CD4-positive, alpha-beta memory T cell (primary cell): ENCODE results near the gene NOX3. TPM values are rescaled to one million over a fixed set of nuclear protein-coding genes. Genes with fewer than 3 reads are reported as not detected.

Experiments used
- CTCF ChIA-PET: fragments of 350-600 bp; sonication (Branson Sonifier 250); formaldehyde crosslinking; loops from one replicate; lab custom pipeline; 2021; ENCODE audit warnings: inconsistent platforms; ENCODE audit not compliant: partially characterized antibody; lab: Charles Lee
- POLR2A ChIA-PET: fragments of 350-600 bp; sonication (Branson Sonifier 250); formaldehyde crosslinking; loops from one replicate; lab custom pipeline; 2021; ENCODE audit not compliant: partially characterized antibody; lab: Charles Lee
- DNase-seq, 5 donors: peaks; one replicate each; pipeline versions ENCODE4 v3.0.0 to v3.0.0-alpha.2; 2020 to 2022; ENCODE audit warnings: mixed read lengths in 1 of 5
- H3K27ac ChIP-seq: one replicate; pipeline ENCODE4 v1.7.0; 2013; ENCODE audit warnings: low read depth, low read length
- H3K27me3 ChIP-seq: 2 replicates; pipeline ENCODE4 v1.7.0; 2013; ENCODE audit warnings: mild to moderate bottlenecking, low read length, moderate library complexity; ENCODE audit not compliant: insufficient read depth
- H3K36me3 ChIP-seq: 2 replicates; pipeline ENCODE4 v1.7.0; 2013; ENCODE audit warnings: mild to moderate bottlenecking, low read length, moderate library complexity; ENCODE audit not compliant: insufficient read depth
- H3K4me1 ChIP-seq: 2 replicates; pipeline ENCODE4 v1.7.0; 2013; ENCODE audit warnings: mild to moderate bottlenecking, low read length, moderate library complexity; ENCODE audit not compliant: insufficient read depth
- H3K4me3 ChIP-seq, 2 donors: one replicate each; pipeline ENCODE4 v1.7.0; 2013; ENCODE audit warnings: low read length in 2 of 2, mild to moderate bottlenecking in 1 of 2
- H3K9me3 ChIP-seq, 2 donors: one replicate each; pipeline ENCODE4 v1.7.0; 2013; ENCODE audit warnings: low read length in 2 of 2, control low read depth in 1 of 2; ENCODE audit not compliant: control insufficient read depth in 1 of 2
- H3K27ac Mint-ChIP-seq, 7 donors: one replicate each; pipeline ENCODE4 v1.8.0; 2020 to 2021; ENCODE audit warnings: mixed read lengths in 7 of 7, mild to moderate bottlenecking in 6 of 7, inconsistent platforms in 3 of 7, moderate library complexity in 3 of 7
- H3K27me3 Mint-ChIP-seq, 2 donors: one replicate each; pipeline ENCODE4 v1.8.0; 2020 to 2021; ENCODE audit warnings: mixed read lengths in 2 of 2
- H3K36me3 Mint-ChIP-seq, 2 donors: one replicate each; pipeline ENCODE4 v1.8.0; 2020 to 2021; ENCODE audit warnings: mixed read lengths in 2 of 2, inconsistent platforms in 1 of 2, mild to moderate bottlenecking in 1 of 2
- H3K4me1 Mint-ChIP-seq, 4 donors: one replicate each; pipeline ENCODE4 v1.8.0; 2020 to 2021; ENCODE audit warnings: mixed read lengths in 4 of 4, mild to moderate bottlenecking in 1 of 4
- H3K4me3 Mint-ChIP-seq, 8 donors: one replicate each; pipeline ENCODE4 v1.8.0; 2020 to 2021; ENCODE audit warnings: mixed read lengths in 8 of 8, mild to moderate bottlenecking in 7 of 8, moderate library complexity in 6 of 8, inconsistent platforms in 3 of 8
- H3K9me3 Mint-ChIP-seq, 8 donors: one replicate each; pipeline ENCODE4 v1.8.0; 2020 to 2021; ENCODE audit warnings: mixed read lengths in 8 of 8, mild to moderate bottlenecking in 5 of 8, inconsistent platforms in 3 of 8, moderate library complexity in 1 of 8
- intact Hi-C: fragments of 100-400 bp; cut with micrococcal nuclease; formaldehyde crosslinking; loops from one replicate; pipeline ENCODE4 v1.15.1; 2023
- polyA plus RNA-seq, 2 donors: library from polyadenylated mRNA; unstranded; fragments of 300-500 nt; fragmentation: Illumina TruSeq; gene quantifications; one replicate each; pipeline ENCODE4 v1.2.3, GENCODE V29; 2021
- total RNA-seq, 2 experiments: library from RNA; stranded (reverse); gene quantifications; one replicate each; pipeline ENCODE4 v1.2.3, GENCODE V29; 2021

Gene NOX3
- total and polyA plus RNA-seq, 4 experiments from 2014 or later, result not detected

DNA sequence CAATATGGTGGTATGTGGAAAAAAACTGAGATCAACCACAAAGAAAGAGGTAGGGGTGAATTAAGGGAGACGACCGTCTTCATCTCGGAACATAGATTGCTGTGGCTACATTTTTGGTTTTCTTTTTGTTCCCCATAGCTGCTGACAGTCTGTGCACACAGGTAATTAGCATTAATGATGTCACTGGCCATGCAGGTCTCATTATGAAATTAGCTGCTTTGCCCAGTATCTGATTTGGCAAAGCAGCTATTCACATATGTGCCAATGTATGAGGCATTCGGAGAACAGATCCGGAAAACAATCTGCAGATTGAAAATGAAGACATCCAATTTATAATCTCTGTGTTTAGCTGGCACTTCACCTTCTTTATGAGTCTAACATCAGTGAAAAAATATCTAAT, 13.1 kb downstream of the NOX3 start:
- Mint-ChIP-seq H3K9me3 (no peaks in the 10 kb centered on the region), H3K27ac (no peak overlapping the region)

DNA sequence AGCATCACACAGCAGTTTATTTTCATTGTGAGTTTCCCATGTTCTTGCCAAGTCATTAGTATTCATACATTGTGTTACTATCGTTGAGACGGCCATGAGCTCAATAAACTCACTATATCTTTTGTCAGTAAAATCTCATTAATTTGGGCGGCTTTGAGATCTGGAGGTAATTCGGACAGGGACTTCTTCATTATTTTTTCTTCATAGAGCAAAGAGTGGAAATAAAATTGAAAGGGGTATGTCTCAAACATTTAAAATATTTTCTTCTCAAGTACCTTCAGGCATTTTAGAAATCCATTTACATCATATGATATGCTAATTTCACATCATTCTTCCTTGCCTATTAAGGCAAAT, 14.6 kb downstream of the NOX3 start:
- Mint-ChIP-seq H3K36me3 (no peaks in the 10 kb centered on the region), H3K27ac (no peak overlapping the region), H3K4me3 (no peak overlapping the region), H3K9me3 (no peaks in the 10 kb centered on the region), H3K4me1 (peaks cover 0 to 1% (median 0%) of the 10 kb centered on the region in 4 donors), H3K27me3 (peaks cover 2 to 3% of the 10 kb centered on the region in 2 donors)
- CTCF ChIA-PET, result no interaction called here
- intact Hi-C loops, result no loop called here
- no peak overlapping the region for H3K27ac ChIP-seq
- no peaks in the 10 kb centered on the region for H3K36me3 ChIP-seq
- no peaks in the 10 kb centered on the region for H3K9me3 ChIP-seq
- POLR2A ChIA-PET, result no interaction called here
- H3K27me3 ChIP-seq, result no peaks in the 10 kb centered on the region
- H3K4me1 ChIP-seq, result no peaks in the 10 kb centered on the region
- H3K4me3 ChIP-seq, result no peak overlapping the region
- no peak for DNase-seq

More for the DNA sequence above, 13.1 kb downstream of the NOX3 start:
- no peaks in the 10 kb centered on the region for H3K4me1 ChIP-seq
- peaks cover 0 to 1% (median 0%) of the 10 kb centered on the region in 4 donors for H3K4me1 Mint-ChIP-seq
- H3K27ac ChIP-seq, result no peak overlapping the region
- ChIA-PET CTCF (interaction anchor here (0.9 kb wide), 1 partner anchor 9 kb away, joined by 3 read pairs; no protein-coding TSS in a partner anchor), POLR2A (no interaction called here)
- no peak overlapping the region for H3K4me3 ChIP-seq
- H3K9me3 ChIP-seq, result no peaks in the 10 kb centered on the region
- no peak overlapping the region for H3K4me3 Mint-ChIP-seq
- no peaks in the 10 kb centered on the region for H3K36me3 Mint-ChIP-seq
- intact Hi-C loops, result no loop called here
- H3K27me3 Mint-ChIP-seq, result peaks cover 2 to 3% of the 10 kb centered on the region in 2 donors
- H3K27me3 ChIP-seq, result no peaks in the 10 kb centered on the region
- DNase-seq, result no peak
- no peaks in the 10 kb centered on the region for H3K36me3 ChIP-seq

DNA sequence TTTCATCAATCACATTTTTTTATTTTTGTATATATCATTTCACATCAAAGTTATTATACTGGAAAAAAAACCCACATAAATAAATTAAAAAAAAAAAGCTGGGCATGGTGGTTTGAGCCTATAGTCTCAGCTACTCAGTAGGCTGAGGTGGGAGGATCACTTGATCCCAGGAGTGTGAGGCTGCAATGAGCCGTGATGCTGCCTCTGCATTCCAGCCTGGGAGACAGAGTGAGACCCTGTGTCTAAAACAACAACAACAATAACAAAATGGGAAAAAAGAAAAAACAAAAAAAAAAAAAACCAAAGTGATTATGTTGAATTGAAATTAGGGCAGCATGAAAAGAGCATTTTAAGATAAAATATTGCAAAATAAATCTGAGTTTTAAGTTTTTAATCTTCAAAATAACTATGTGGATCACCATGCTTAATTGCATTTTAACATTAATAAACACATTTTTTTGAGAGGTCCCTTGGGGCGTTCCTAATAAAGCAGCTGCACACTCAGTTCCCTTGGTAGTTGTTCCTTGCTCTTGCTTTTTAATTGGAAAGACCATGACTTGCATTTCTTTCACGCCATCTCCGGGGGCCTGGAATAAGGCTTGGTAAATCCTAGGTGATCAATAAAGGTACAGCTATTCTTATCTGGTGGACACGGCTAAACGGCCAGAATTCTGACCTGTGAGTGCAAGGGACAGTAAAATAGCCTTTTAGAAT, 15.1 kb downstream of the NOX3 start:
- intact Hi-C loops, result no loop called here
- no peak overlapping the region for H3K27ac ChIP-seq
- no peaks in the 10 kb centered on the region for H3K36me3 ChIP-seq
- Mint-ChIP-seq H3K4me3 (no peak overlapping the region), H3K9me3 (no peaks in the 10 kb centered on the region), H3K36me3 (no peaks in the 10 kb centered on the region), H3K27me3 (peaks cover 2 to 3% of the 10 kb centered on the region in 2 donors), H3K27ac (no peak overlapping the region), H3K4me1 (peaks cover 0 to 1% (median 0%) of the 10 kb centered on the region in 4 donors)
- H3K27me3 ChIP-seq, result no peaks in the 10 kb centered on the region
- POLR2A ChIA-PET, result no interaction called here
- no peaks in the 10 kb centered on the region for H3K9me3 ChIP-seq
- CTCF ChIA-PET, result no interaction called here
- no peaks in the 10 kb centered on the region for H3K4me1 ChIP-seq
- no peak for DNase-seq
- no peak overlapping the region for H3K4me3 ChIP-seq

DNA sequence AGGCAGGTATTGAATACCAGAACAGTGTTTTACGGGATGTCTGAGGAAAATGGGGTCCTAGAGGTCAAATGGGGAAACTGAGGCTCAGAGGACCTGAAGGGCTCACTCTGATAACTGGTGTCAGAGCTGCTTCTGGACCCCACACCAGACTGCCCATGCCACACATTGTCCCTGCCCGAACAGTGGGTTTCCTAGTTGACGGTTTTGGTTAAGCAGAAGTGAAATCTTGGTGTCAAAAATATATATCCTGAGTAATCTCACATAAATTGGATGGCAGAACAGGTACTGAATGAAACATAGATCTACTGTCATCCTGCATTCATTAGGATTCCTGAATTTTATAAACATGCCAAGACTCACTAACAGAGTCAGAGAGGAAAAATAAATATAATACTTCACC, 16.3 kb downstream of the NOX3 start:
- intact Hi-C loops, result no loop called here
- no peaks in the 10 kb centered on the region for H3K36me3 Mint-ChIP-seq
- no peaks in the 10 kb centered on the region for H3K4me1 Mint-ChIP-seq
- Histone ChIP-seq H3K4me1 (no peaks in the 10 kb centered on the region), H3K27ac (no peak overlapping the region), H3K27me3 (no peaks in the 10 kb centered on the region), H3K4me3 (no peak overlapping the region), H3K36me3 (no peaks in the 10 kb centered on the region), H3K9me3 (no peaks in the 10 kb centered on the region)
- POLR2A ChIA-PET, result no interaction called here
- no peaks in the 10 kb centered on the region for H3K9me3 Mint-ChIP-seq
- no peak overlapping the region for H3K27ac Mint-ChIP-seq
- no peak overlapping the region for H3K4me3 Mint-ChIP-seq
- peaks cover 2% of the 10 kb centered on the region in 2 donors for H3K27me3 Mint-ChIP-seq
- DNase-seq, result no peak
- CTCF ChIA-PET, result interaction anchor here (1.0 kb wide), 1 partner anchor 25 kb away, joined by 3 read pairs; no protein-coding TSS in a partner anchor

DNA sequence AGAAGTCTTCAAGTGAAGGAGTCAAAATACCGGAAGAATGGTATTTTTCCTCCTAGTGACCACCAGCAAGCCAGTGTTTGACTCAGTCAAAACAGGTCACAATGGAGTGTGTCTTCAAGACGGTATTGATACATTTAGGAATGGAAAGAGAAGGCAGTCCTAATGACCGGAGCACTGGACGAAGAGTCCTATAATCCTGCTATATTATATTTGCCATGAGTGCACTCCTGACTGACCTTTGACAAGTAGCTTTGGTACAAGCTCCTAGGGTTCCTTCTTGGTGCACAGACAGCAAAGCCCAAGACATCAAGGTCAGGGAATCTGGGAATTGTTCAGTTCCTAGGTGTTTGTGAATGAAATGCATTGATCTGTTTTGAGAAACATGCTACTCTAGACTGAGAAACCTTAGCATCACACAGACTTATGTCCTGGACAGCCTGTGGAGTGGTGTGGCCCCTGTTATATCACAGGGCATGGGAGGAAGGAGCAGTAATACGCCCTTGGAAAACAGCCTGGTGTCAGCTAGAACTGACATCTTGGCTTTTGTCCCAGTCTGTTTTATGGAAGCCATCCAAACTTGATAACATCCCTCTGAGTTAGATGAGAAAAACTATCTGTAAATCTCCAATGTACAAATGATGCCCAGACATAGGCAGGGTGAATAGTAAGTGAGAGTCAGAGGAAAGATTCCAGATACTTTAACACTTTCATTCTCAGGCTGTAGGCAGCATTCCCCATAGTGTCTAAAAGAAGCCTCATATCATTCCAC, 18.5 kb downstream of the NOX3 start:
- POLR2A ChIA-PET, result no interaction called here
- no peaks in the 10 kb centered on the region for H3K27me3 ChIP-seq

DNA sequence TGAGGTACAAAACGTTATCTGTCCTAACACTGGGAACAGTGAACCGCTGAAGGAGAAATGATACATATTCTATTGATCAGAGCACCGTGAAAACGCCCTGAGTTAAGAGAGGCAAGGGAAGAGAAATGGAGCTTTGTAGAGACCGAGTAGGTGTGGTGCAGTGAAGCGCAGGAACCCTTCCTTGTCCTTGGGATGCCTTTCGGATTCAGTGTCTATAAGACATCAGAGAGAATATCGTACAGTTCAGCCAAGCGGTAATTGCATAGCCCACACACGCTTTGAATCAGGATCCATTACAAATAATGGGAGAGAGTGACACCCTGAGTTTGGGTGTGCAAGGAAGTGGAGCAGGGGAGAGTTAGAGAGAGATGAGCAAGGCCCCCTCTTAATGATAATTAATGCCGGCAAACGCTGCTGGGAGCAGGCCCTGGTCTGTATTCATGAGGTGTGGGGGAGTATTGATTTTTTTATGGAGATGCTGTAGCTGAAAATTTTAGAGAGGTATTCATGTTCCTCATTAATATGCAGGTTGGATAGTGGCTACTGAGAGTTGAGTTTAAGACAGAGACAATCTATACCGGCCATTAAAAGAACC, 20.7 kb downstream of the NOX3 start:
- no peaks in the 10 kb centered on the region for H3K9me3 ChIP-seq
- Mint-ChIP-seq H3K27me3 (peaks cover 0 to 2% of the 10 kb centered on the region in 2 donors), H3K4me1 (no peaks in the 10 kb centered on the region), H3K27ac (no peak overlapping the region), H3K36me3 (no peaks in the 10 kb centered on the region), H3K9me3 (no peaks in the 10 kb centered on the region), H3K4me3 (no peak overlapping the region)
- ChIA-PET CTCF (no interaction called here), POLR2A (no interaction called here)
- DNase-seq, result no peak
- no peaks in the 10 kb centered on the region for H3K4me1 ChIP-seq
- H3K27ac ChIP-seq, result no peak overlapping the region
- no peak overlapping the region for H3K4me3 ChIP-seq
- H3K27me3 ChIP-seq, result no peaks in the 10 kb centered on the region
- no peaks in the 10 kb centered on the region for H3K36me3 ChIP-seq
- intact Hi-C loops, result no loop called here

More for the DNA sequence above, 18.5 kb downstream of the NOX3 start:
- no peaks in the 10 kb centered on the region for H3K9me3 Mint-ChIP-seq
- no peak for DNase-seq
- no peaks in the 10 kb centered on the region for H3K9me3 ChIP-seq
- no peak overlapping the region for H3K4me3 ChIP-seq
- CTCF ChIA-PET, result no interaction called here
- no peaks in the 10 kb centered on the region for H3K36me3 ChIP-seq
- no peaks in the 10 kb centered on the region for H3K4me1 Mint-ChIP-seq
- H3K27me3 Mint-ChIP-seq, result peaks cover 0 to 2% of the 10 kb centered on the region in 2 donors
- H3K36me3 Mint-ChIP-seq, result no peaks in the 10 kb centered on the region
- no peak overlapping the region for H3K4me3 Mint-ChIP-seq
- H3K27ac ChIP-seq, result no peak overlapping the region
- H3K27ac Mint-ChIP-seq, result no peak overlapping the region
- intact Hi-C loops, result no loop called here
- H3K4me1 ChIP-seq, result no peaks in the 10 kb centered on the region

DNA sequence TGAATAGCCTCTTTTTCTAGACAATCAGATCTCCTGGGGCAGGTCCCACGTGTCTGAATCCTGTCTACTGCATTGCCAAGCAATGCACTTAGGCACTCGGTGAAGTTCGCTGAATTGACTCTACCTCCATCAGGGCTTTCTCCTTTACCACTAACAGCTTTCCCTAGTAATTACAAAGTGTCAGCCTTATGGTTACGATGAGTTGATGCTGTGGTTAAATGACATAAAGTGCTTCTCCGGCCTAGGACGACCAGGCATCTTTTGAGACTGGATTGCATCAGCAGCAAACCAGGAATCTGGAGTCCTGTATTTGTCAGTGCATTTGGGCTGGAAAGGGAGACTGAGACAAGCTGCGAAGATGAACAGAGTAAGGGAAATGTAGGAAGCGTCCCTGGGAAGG, 21.5 kb downstream of the NOX3 start:
- no peaks in the 10 kb centered on the region for H3K36me3 Mint-ChIP-seq
- no peaks in the 10 kb centered on the region for H3K27me3 Mint-ChIP-seq
- H3K4me1 Mint-ChIP-seq, result no peaks in the 10 kb centered on the region
- no peak overlapping the region for H3K27ac Mint-ChIP-seq
- Histone ChIP-seq H3K27me3 (no peaks in the 10 kb centered on the region), H3K36me3 (no peaks in the 10 kb centered on the region), H3K4me1 (no peaks in the 10 kb centered on the region), H3K9me3 (no peaks in the 10 kb centered on the region), H3K4me3 (no peak overlapping the region), H3K27ac (no peak overlapping the region)
- no peaks in the 10 kb centered on the region for H3K9me3 Mint-ChIP-seq
- no peak for DNase-seq
- intact Hi-C loops, result no loop called here
- POLR2A ChIA-PET, result no interaction called here
- H3K4me3 Mint-ChIP-seq, result no peak overlapping the region
- CTCF ChIA-PET, result no interaction called here
